HL-60/S4 treated with phorbol 12-myristate 13-acetate at 8.2 ng/mL for 4 days and 3 days (cell line): Measurements from ENCODE around the gene MON2.
"Not testable (repeated sequence)": the region's sequence is repeated elsewhere in the genome, so short reads cannot be mapped to it uniquely, and the experiment has no call there.

ENCODE experiments used
- in situ Hi-C: fragments of 300-500 bp; cut with MboI; formaldehyde crosslinking; loops from 2 replicates; pipeline ENCODE4 v1.15.0; 2022; ENCODE audit warnings: low sequenced_read_pairs

MON2 gene

DNA sequence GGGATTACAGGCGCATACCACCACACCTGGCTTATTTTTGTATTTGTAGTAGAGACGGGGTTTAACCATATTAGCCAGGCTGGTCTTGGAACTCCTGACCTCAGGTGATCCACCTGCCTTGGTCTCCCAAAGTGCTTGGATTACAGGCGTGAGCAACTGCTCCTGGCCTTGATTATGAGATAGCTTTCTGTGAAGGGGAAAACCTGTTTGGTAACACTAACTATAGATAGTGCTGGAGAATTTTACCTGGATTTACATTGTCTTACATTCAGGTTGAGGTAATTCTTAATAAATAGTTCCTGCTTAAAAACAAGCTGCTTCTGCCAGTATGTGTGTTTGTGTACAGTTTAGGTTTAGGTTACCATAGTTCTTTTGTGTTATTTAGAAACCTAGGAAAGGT is 77.1 kb downstream of the MON2 start:
- in situ Hi-C loops: no loop called here

DNA sequence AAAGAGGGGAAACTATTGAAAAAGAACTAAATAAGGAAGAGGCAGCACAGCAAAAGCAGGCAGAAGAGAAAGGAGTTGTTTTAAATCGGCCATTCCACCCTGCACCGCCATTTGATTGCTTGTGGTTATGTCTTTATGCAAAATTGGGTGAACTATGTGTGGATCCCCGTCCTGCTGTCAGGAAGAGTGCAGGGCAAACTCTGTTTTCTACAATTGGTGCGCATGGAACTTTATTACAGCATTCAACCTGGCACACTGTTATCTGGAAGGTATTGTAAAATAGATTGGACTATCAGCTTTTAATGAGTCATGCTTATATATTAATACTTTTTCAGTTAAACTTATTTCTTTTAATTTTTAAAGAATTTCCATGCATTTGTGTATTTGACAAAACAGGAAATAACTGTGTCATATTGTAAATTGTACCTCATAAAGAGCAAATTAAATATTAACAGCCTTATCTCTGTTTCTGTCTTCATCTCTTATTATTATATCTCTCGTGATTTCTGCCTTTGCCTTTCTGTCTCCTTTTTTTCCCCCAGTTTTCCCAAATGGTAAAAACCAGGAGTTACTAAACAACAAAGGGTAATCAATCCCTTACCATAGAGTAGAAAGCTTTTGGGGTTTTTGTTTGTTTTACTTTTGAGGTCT is 86.4 kb downstream of the MON2 start:
- in situ Hi-C loops: no loop called here

DNA sequence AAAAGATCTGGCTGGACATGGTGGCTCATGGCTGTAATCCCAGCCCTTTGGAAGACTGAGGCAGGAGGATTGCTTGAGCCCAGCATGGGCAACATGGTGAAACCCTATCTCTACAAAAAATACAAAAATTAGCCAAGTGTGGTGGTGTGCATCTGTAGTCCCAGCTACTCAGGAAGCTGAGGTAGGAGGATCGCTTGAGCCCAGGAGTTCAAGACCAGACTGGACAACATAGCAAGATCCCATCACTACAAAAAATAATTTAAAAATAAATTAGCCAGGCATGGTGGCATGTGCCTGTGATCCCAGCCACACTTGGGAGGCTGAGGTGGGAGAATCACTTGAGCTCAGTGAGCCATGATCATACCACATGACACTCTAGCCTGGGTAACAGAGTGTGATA is 92.7 kb downstream of the MON2 start:
- in situ Hi-C loops: not testable (repeated sequence)

DNA sequence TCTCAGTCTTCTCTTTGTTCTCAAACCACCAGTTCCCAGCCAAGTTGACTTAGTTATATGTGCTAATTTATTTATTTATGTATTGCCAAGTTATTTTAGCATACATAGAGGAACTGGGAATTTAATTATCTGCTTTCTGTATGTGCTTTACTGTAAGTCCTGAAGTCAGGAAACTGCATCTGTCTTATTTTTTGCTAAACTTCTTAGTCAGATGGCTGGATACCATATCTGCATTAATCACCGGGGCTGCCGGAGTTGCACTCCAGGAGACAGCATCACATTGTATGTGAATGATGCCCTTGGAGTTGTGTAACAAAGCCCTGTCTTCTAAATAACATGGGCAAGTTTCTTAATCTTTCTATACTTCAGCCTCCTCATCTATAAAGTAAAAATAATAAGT is 96.2 kb downstream of the MON2 start:
- in situ Hi-C loops: no loop called here

DNA sequence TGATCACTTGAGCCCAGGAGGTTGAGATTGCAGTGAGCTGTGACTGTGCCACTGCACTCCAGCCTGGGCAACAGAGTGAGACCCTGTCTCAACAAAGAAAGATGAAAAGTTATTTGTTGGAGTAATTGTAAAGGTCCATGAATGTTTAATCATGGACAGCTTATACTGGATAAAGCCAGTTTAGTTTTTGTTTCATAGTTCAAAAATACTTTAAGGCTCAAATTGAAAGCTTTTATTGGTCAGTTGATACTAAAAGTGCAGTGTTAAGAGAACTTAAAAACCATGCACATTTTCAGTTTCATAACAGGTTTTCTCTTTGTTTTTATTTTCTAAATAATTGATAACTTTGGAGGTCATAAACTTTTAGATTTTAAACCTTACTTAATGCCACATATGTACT is 108.4 kb downstream of the MON2 start:
- in situ Hi-C loops: no loop called here

DNA sequence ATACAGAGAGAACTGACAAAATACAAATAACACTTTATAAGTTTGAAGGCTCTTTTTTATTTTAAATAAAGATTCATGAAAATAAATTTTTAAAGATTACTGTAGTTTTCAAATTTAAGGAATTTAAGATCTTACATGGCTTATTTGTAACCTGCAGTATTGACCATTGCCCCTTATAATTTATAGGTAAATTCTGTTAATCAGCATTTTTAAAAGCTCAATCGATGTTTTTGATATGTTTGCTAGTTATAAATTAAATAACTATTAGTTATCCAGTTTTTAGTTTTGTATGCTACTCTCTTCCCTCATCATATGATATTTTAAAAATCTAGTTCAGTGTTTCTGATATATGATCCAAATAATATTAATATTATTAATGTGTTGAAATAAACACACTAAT is 109.9 kb downstream of the MON2 start:
- in situ Hi-C loops: no loop called here

DNA sequence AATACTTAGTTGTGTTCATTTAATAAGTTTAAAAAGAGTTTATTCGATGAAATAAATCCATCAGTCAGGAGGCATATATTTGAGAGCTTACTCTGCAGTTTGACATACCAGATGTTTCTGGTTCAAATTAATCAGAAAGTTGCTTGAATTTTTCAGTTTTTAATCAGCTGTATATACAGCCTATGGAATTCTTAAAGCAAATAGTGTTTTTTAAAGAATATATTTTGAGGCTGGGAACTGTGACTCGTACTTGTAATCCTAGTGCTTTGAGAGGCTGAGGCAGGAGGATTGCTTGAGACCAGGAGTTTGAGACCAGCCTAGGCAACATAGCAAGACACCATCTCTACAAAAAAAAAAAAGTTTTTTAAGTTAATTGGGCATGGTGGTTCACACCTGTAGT is 112.1 kb downstream of the MON2 start:
- in situ Hi-C loops: no loop called here

DNA sequence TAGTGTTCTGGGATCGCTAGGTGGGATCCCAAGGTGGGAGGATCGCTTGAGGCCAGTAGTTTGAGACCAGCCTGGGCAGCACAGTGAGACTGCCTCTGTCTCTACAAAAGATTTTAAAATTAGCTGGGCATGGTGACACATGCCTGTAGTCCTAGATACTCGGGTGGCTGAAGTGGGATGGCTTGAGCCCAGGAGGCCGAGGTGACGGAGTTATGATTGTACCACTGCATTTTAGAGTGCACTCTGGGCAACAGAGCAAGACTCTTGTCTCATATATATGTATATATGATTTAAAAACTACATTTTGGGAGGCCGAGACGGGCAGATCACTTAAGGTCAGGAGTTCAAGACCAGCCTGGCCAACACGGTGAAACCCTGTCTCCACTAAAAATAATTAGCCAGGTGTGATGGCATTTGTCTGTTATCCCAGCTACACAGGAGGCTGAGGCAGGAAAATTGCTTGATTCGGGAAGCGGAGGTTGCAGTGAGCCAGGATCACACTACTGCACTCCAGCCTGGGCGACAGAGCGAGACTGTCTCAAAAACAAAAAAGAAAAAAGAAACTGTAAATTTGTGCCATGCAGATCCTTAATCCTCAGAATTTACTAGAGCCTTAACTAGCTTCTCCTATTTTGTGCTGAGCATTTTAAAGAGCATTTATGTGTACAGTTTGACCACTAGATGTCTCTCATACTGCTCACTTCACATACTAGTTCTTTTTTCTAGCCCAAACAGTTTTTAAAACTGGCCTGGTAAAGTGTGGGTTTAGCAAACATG is 114.8 kb downstream of the MON2 start:
- in situ Hi-C loops: loop anchor here (10.0 kb wide), 1 partner anchor 213 kb away; no protein-coding TSS in a partner anchor

DNA sequence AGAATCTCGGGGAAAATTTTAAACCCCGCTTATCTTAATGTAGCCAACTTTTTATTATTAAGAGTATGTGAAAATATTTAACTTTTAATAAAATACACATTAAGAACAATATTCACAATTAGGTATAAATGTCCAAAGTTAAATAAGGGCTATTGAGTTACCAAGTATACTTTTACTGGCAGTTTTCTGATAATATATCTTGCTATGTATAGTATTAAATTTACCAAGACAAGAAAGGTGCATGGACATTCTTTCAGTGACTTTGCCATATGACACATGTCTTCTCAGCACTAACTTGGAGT is 115.4 kb downstream of the MON2 start:
- in situ Hi-C loops: loop anchor here (10.0 kb wide), 1 partner anchor 213 kb away; no protein-coding TSS in a partner anchor

DNA sequence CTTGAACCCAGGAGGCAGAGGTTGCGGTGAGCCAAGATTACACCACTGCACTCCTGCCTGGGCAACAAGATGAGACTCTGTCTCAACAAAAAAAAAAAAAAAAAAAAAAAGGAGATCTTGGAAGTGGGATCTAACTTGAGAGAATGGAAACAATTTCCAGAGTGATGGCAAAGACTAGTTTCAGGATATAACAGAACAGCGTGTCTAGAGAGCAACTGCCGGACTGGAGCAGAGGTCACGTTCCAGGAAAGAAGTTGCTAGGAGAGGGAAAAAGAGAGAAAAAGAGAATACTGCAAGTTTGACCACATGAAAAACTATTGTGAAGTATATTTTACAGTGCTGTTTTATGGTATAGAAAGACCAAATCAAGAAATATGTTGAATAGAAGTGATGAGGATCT is 118.0 kb downstream of the MON2 start:
- in situ Hi-C loops: loop anchor here (10.0 kb wide), 1 partner anchor 210 kb away; no protein-coding TSS in a partner anchor

DNA sequence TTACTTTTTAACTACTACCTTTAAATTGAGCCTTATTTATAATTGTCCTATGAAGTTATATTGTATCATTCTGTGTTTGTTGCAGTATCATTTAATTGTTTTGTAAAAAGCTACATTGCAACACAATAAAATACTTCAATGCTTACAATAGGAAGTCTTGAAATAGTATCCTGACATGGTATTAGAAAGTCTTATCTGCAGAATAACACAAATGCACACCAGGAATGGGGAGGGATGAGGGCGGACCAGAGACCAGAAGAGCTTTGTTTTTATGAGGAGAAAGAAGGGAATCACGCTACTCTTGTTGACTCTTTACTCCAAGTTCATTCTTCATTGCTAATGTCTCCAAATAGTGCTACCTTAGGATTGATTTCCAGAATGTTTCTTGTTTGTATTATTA is 120.2 kb downstream of the MON2 start:
- in situ Hi-C loops: loop anchor here (10.0 kb wide), 1 partner anchor 208 kb away; no protein-coding TSS in a partner anchor

DNA sequence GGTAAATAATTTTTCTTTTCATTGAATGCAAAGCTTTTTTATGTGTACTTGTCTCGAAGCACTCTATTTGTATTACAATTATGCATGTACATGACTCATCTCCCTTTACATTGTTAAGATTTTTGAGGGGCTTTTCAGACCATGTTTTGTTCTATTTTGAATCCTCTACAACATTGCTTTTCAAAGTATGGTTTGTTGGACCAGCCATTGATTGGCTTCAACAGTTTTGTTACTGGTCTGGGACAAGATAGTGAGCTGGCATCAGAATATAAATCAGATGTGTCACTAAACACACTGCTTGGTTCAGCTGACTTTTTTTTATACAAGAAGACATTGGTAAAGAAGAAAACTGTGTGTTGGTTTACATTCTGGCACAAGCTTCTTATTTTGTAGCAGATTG is 122.3 kb downstream of the MON2 start:
- in situ Hi-C loops: loop anchor here (10.0 kb wide), 1 partner anchor 206 kb away; no protein-coding TSS in a partner anchor

DNA sequence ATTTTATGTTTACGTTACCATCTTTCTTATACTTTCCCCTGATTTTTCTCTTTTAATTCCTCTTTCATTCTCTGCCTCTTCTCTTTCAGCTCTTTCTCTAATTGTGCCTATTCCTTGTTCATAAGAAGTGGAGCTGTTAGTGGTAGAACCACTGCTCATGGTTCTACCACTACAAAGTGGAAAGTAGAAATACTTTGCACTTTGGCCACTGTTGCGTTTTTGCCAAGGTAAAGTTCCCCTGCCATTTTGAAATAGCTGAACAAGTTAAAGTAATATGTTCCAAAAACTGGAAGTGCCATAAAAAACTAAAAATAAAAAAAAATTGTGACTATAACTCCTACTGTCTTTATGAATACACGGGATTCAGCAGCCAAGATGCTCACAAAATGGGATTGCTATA is 130.6 kb downstream of the MON2 start:
- in situ Hi-C loops: no loop called here

DNA sequence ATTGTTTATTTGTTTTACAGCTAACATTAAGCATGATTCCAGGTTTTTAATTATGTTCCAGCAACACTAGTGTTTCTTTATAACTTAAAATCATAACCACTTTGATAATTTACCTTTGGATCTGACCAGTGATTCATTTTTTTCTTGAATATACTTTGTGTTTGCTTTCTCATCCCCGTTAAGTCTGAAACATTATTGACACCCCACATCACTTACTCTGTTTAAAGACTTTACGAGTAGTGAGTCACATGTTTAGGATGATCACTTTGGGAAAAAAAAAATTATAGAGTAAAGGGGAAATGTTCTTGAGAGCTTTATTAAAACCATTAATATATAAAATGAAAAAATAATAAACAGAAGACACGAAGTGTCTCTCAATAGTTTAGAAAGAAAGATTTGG is 132.2 kb downstream of the MON2 start:
- in situ Hi-C loops: no loop called here

DNA sequence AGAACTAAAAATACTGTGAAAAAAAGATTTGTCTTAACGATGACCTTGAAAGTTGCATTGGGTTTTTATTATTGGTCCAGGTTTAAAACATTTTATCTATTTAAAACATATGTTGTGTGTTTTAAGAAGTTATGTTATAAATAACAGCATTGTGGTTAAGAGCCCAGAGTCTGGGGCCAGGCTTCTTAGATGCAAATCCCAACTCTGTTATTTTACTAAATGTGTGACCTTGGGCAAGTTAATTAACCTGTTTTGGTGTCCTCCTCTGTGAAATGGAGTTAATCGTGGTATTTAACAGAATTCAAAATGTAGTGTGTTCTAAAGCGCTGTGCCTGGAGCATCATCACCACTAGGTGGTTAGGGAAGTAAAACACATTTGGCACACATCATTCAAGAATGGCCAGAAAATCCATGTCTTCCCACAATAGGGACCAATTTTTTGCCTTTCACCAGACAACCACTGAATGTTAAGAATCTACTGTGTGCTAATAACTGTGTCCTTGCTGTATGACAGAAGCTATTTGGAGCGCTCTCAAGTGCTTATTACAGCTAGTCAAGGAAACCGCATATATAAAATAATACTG is 133.3 kb downstream of the MON2 start:
- in situ Hi-C loops: no loop called here

DNA sequence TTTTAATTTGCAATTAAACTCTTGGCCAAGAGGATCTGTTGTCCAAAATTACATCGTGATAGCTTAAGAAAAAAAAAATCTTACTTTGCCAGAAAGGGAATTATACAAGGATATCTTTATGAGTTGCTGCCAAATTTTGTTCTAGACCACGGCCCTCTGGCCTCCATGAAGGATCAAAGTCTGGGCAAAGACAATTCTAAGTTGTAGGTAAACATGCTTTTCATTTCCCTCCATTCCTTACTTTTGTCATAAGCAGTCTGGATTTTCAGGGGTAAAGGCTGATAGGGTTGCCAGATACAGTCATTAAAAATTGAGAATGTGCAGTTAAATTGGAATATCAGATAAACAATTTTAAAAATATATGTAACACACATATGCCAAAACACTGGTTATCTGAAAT is 135.1 kb downstream of the MON2 start:
- in situ Hi-C loops: no loop called here

DNA sequence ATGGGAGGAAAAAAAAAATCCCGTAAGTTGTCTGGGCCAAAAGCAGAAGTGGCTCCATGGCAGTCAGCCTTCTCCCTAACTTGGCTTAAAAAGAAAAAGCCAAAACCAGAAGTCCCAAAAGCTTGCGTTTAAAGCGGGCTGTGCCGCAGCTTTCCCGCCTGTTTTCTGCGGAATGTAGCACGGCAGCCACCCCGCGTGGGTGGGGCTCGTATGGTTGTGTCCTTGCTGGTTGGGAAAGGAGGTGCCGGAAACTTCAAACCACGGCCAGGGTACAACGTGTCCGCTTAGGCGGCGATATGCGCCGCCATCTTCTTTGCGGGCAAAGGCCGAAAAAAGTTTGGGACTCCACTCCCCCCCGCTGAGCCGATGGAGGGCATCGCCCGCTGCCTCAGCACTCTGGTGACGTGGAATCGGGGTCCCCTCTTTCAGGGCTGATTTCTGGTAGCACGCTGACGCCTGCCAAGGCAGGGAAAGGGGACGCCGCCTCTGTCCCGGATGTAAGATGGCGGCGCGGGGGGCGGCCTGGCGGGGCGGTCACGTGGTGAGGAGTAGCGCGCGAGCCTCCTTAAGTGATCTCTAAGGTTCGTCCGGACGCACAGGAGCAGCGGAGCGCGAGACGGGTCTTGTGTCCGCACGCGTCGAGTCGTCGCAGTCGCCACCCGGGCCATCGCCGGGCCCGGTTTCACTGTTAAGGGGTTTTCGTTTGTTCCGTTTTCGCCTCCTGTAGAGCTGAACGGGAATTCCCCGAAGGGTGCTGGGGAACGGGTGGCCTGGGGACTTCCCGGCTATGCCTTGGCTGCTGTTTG is 135.8 kb downstream of the MON2 start:
- in situ Hi-C loops: no loop called here

DNA sequence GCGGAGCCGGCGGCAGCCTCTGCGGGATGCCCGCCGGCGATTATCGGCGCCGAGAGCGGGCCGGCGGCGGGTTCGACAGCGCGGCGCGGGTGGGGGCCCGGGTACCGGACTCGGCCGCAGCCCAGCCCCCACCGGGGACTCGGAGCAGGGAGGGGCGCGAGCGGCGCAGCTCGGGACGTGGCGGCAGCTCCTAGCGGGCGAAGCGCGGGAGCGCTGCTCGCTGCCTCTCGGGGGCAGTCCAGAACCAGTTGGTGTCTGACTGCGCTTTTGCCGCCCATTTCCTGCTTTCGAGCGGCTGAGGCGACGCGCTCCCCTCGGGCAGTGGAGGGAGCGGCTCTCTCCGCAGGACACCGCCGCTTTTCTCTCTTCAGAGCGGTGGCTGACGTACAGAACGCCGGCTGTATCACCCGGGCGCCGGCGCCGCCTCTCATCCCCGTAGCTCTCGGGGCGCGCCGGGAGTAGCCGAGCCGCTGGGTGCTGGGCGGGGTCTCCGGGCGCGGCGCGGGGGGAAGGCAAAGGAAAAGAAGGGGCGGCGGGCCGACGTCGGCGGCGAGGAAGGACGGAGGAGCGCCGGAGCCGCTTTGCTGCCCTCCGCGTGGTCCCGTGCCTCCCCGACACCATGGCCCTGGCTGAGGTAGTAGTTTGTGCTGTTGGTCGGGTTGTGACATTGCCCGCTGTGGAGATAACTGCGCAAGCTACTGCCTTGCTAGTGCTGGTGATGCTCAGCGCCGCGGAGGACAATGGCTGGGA is 136.6 kb downstream of the MON2 start:
- in situ Hi-C loops: no loop called here

DNA sequence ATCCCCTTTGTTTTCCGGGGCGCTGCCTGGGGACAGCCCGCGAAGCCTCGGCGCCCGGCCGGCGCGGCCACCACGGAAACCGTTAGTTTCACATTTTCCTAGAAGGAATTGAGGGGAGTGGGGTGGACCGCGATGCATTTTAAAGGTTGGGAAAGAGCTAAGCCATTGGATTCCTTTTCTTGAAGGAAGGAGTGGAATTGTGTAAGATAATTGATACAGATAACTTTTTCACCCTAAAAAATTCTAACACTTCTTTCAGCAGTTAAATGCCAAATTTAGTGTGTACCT is 137.1 kb downstream of the MON2 start:
- in situ Hi-C loops: no loop called here

DNA sequence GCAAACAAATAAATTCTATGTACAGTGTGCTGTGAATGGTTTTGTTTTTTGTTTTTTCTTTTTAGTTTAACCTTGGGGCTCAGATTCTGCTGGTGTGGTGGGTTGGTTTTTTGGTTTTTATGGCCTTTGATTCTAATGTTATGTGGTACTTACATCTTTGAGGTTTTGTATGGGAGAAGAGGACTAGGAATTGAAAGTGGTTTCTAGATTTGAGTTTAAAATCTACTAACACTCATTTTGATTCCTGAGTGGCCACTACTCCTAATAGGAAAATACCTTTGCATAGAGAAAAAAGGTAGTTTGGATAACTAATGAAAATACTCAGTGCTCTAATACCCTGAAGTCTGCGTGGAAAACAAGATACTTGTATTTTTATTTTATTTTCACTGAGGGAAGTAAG is 137.7 kb downstream of the MON2 start:
- in situ Hi-C loops: no loop called here

DNA sequence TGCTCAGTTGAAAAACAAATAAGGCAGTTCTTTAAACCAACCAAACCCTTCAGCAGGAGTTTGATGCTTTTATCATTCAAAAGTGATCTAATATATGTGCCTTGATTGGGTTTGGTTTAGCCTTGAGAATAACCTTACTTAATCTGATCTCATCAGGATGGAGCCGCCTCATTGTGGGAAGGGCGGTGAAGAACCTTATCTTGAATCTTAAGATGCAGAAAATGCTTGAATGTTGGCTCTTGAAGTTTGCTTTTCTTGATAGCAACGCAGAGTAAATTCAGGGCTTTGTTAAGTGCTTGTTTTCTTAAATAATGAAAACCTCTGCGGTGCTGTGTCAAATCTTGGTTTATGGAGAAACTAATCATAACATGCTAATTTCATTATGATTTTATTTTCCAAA is 138.2 kb downstream of the MON2 start:
- in situ Hi-C loops: no loop called here
